ENCODE measurements around the gene ITPRID1. TPM values are rescaled to one million over a fixed set of nuclear protein-coding genes. Genes with fewer than 3 reads are reported as not detected.

The ITPRID1 gene
- total RNA-seq, 6 donors from 2014 or later: 0.10 to 0.30 (median 0.17) TPM; not detected in 3

- DNase-seq: no peak
- no peak overlapping the region for H3K4me3 ChIP-seq
- TF ChIP-seq POLR2AphosphoS5 (IDR thresholded peaks at IDR 0.05) (no peak), POLR2A (IDR thresholded peaks at IDR 0.05) (no peak), EP300 (IDR thresholded peaks at IDR 0.05) (no peak)
- TF ChIP-seq, protein P1, sequence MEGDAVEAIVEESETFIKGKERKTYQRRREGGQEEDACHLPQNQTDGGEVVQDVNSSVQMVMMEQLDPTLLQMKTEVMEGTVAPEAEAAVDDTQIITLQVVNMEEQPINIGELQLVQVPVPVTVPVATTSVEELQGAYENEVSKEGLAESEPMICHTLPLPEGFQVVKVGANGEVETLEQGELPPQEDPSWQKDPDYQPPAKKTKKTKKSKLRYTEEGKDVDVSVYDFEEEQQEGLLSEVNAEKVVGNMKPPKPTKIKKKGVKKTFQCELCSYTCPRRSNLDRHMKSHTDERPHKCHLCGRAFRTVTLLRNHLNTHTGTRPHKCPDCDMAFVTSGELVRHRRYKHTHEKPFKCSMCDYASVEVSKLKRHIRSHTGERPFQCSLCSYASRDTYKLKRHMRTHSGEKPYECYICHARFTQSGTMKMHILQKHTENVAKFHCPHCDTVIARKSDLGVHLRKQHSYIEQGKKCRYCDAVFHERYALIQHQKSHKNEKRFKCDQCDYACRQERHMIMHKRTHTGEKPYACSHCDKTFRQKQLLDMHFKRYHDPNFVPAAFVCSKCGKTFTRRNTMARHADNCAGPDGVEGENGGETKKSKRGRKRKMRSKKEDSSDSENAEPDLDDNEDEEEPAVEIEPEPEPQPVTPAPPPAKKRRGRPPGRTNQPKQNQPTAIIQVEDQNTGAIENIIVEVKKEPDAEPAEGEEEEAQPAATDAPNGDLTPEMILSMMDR (IDR thresholded peaks at IDR 0.05): no peak
- ATAC-seq (ENCODE audit: low FRiP score in 2 of 2): no peak
- no peak overlapping the region for H3K27ac ChIP-seq
- 65 to 74% methylated on average over 7 of the region's 7 CpGs for WGBS, 2 donors
- no peaks in the 10 kb centered on the region for H3K27me3 ChIP-seq
- H3K36me3 ChIP-seq: no peaks in the 10 kb centered on the region
- H3K4me1 ChIP-seq: no peaks in the 10 kb centered on the region
- no peaks in the 10 kb centered on the region for H3K9me3 ChIP-seq
These were observed 137.6 kb downstream of the ITPRID1 start for GRCh38 chr7:31651234-31652062.

DNA sequence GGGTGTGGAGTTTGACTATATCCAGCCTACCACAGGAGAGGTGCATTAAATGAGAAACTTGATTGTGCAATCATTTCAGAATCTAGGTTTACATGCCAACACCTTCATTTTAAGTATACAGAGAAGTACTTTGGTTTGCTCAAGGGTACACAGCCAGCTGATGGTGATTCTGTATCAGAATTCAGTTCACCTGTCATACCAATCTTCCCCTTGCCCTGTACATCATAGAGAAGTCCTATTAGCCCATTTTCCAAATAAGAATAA lies 138.1 kb downstream of the ITPRID1 start:
- DNase-seq: no peak
- no peaks in the 10 kb centered on the region for H3K36me3 ChIP-seq
- H3K4me1 ChIP-seq: no peaks in the 10 kb centered on the region
- no peaks in the 10 kb centered on the region for H3K9me3 ChIP-seq
- H3K27me3 ChIP-seq: no peaks in the 10 kb centered on the region
- no peak overlapping the region for H3K4me3 ChIP-seq
- no peak overlapping the region for H3K27ac ChIP-seq
- TF ChIP-seq POLR2A (IDR thresholded peaks at IDR 0.05) (no peak), EP300 (IDR thresholded peaks at IDR 0.05) (no peak)
- no peak for ATAC-seq (ENCODE audit: low FRiP score in 2 of 2)

DNA sequence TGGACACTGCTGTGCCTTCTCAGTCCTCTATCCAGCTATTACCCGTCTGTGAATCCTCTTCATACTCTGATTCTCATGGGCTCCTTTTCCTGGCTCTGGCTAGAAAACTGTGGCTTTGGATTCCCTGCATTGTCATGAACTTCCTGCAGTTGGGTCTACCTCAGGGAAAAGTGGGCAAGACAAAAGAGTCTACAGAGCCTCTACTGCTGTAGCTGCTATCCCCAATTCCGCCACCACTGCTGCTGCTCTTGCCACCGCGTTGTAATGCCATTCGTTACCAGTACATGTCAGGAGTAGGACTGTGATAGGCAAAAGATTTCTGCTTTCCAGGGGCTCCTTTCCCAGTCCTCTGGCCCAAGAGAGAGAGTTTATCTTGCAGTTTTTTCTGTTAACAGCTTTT lies 149.2 kb downstream of the ITPRID1 start:
- ATAC-seq (ENCODE audit: low FRiP score in 2 of 2) (no peak), DNase-seq (no peak)
- peaks cover 0 to 11% (median 2%) of the 10 kb centered on the region in 4 donors for H3K4me1 ChIP-seq
- H3K27ac ChIP-seq: no peak overlapping the region
- 64 to 74% methylated on average over 5 of the region's 5 CpGs for WGBS, 2 donors
- no peaks in the 10 kb centered on the region for H3K27me3 ChIP-seq
- H3K36me3 ChIP-seq: no peaks in the 10 kb centered on the region
- H3K9me3 ChIP-seq: no peaks in the 10 kb centered on the region
- H3K4me3 ChIP-seq: no peak overlapping the region
- TF ChIP-seq POLR2AphosphoS5 (IDR thresholded peaks at IDR 0.05): no peak
- no peak for TF ChIP-seq EP300 (IDR thresholded peaks at IDR 0.05)
- TF ChIP-seq, protein P1 (IDR thresholded peaks at IDR 0.05): no peak
- TF ChIP-seq POLR2A (IDR thresholded peaks at IDR 0.05): no peak

DNA sequence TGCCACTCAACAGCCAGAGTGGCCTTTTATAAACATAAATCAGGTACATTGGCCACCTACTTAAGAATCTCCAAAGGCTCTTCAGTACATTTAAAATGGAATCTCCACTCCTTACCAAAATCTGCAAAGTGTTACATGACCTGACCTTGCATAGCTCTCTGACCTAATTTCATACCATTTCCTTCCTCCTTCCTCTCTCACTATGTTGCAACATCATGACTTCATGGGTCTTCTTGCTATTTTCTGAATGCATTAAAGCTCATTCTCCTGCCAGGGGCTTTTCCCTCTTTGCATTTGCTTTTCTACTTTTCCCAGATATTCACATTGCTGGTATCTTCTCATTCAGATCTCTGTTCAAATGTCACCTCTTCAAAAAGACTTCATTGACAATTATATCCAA lies 151.0 kb downstream of the ITPRID1 start:
- no peaks in the 10 kb centered on the region for H3K9me3 ChIP-seq
- ATAC-seq (ENCODE audit: low FRiP score in 2 of 2): peak in 1 of 2 donors; percentile 53
- no peak for DNase-seq
- H3K27ac ChIP-seq: no peak overlapping the region
- no peaks in the 10 kb centered on the region for H3K36me3 ChIP-seq
- peaks cover 0 to 11% (median 2%) of the 10 kb centered on the region in 4 donors for H3K4me1 ChIP-seq
- TF ChIP-seq, protein P1 (IDR thresholded peaks at IDR 0.05): no peak
- no peak for TF ChIP-seq POLR2A (IDR thresholded peaks at IDR 0.05)
- TF ChIP-seq POLR2AphosphoS5 (IDR thresholded peaks at IDR 0.05): no peak
- TF ChIP-seq EP300 (IDR thresholded peaks at IDR 0.05): peak in 1 of 4 donors; percentile 15
- no peak overlapping the region for H3K4me3 ChIP-seq
- H3K27me3 ChIP-seq: no peaks in the 10 kb centered on the region

DNA sequence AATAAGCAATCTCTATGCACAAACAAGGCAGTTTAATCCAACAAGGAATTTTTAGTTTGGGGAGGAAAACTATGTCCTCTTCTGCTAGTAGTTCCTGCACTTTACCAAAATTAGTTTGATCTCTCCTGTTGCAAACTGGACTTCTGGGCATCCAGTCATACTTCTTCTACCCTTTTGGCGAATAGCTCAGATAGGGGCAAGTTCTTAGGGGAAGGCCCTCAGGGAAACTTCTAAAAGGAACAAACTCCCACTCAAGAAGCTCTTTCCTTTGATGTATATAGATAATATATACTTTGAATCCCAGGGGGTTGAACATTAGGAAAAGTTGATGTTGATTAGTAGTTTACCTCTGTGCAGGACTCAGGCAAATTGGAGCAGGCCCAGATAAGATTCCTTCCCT lies 151.7 kb downstream of the ITPRID1 start:
- 64 to 76% methylated on average over 1 of the region's 1 CpG for WGBS, 2 donors
- no peaks in the 10 kb centered on the region for H3K27me3 ChIP-seq
- H3K4me1 ChIP-seq: peaks cover 0 to 11% (median 2%) of the 10 kb centered on the region in 4 donors
- ATAC-seq (ENCODE audit: low FRiP score in 2 of 2) (no peak), DNase-seq (no peak)
- TF ChIP-seq POLR2A (IDR thresholded peaks at IDR 0.05) (no peak), EP300 (IDR thresholded peaks at IDR 0.05) (no peak), POLR2AphosphoS5 (IDR thresholded peaks at IDR 0.05) (no peak)
- TF ChIP-seq, protein P1 (IDR thresholded peaks at IDR 0.05): no peak
- H3K27ac ChIP-seq: no peak overlapping the region
- no peaks in the 10 kb centered on the region for H3K36me3 ChIP-seq
- H3K4me3 ChIP-seq: no peak overlapping the region
- H3K9me3 ChIP-seq: no peaks in the 10 kb centered on the region

All from upper lobe of left lung (tissue), 6 donors.